Neural cell (in vitro differentiated cells): ENCODE results near the gene DPP10.

Source experiments
- EP300 ChIP-seq: fragments of 450-650 bp; conservative IDR thresholded peaks from 2 replicates; pipeline ENCODE4 v1.6.1; 2014; ENCODE audit warnings: antibody characterized with exemption, mild to moderate bottlenecking, moderate library complexity; ENCODE audit not compliant: poor library complexity, severe bottlenecking
- EZH2 ChIP-seq: fragments of 200-600, 300-800 bp; shearing (Covaris generic), sonication (generic); IDR thresholded peaks from 2 replicates; pipeline ENCODE4 v1.6.1; 2014; ENCODE audit warnings: antibody characterized with exemption, low read length, borderline replicate concordance, mild to moderate bottlenecking; ENCODE audit not compliant: insufficient read depth, poor library complexity, severe bottlenecking
- MXI1 ChIP-seq: fragments of 450-650 bp; conservative IDR thresholded peaks from 2 replicates; pipeline ENCODE4 v1.6.1; 2014; ENCODE audit warnings: antibody characterized with exemption, mild to moderate bottlenecking; ENCODE audit not compliant: poor library complexity, severe bottlenecking
- POLR2AphosphoS5 ChIP-seq: IDR thresholded peaks from 2 replicates; pipeline ENCODE4 v1.6.1; 2012
- RAD21 ChIP-seq: fragments of 450-650 bp; conservative IDR thresholded peaks from 2 replicates; pipeline ENCODE4 v1.6.1; 2014; ENCODE audit warnings: antibody characterized with exemption, mild to moderate bottlenecking, moderate library complexity
- SMC3 ChIP-seq: fragments of 450-650 bp; conservative IDR thresholded peaks from 2 replicates; pipeline ENCODE4 v1.6.1; 2014; ENCODE audit warnings: antibody characterized with exemption, mild to moderate bottlenecking, moderate library complexity; ENCODE audit not compliant: poor library complexity
- TAF1 ChIP-seq: IDR thresholded peaks from 2 replicates; pipeline ENCODE4 v1.6.1; 2012; ENCODE audit warnings: low read depth
- TF ChIP-seq, protein P1 (sequence below): fragments of 450-650 bp; IDR thresholded peaks from 2 replicates; pipeline ENCODE4 v1.5.1; 2014; ENCODE audit warnings: antibody characterized with exemption, mild to moderate bottlenecking, moderate library complexity; ENCODE audit not compliant: poor library complexity, severe bottlenecking
- TF ChIP-seq, protein P2 (sequence below): IDR thresholded peaks from 2 replicates; pipeline ENCODE4 v1.6.1; 2012; ENCODE audit warnings: borderline replicate concordance

DNA sequence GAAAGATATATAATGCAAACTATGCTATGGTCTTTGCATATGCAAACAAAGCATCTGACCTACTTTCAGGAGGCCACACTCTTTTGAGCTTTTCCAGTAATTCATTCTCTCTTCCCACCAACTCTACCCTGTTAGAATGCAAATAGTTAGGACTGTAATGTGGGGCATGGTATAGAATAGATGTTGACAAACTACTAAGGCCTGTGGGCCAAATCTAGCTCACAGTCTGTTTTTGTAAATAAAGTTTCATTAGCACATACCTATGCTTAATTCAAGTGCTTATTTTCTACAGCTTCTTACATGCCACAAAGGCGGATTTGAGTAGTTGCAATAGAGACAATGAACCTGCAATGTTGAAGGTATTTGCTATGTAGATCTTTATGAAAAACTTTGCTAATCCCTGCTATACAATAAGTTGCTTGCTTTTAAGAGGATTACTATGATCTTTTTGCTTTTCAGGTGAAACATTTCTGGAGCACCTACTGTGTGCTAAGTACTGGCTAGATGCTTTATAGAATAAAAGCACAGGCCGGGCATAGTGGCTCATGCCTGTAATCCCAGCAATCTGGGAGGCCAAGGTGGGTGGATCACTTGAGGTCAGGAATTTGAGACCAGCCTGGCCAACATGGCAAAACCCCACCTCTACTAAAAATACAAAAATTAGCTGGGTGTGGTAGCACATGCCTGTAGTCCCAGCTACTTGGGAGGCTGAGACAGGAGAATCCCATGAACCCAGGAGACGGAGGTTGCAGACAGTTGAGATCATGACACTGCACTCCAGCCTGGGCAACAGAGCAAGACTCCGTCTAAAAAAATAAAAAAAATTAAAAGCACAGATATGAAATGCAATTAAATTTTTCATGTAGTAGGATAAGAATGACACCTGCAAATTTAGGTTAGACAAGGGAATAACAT lies 267.8 kb downstream of the DPP10 start:
- TF ChIP-seq, protein P1, sequence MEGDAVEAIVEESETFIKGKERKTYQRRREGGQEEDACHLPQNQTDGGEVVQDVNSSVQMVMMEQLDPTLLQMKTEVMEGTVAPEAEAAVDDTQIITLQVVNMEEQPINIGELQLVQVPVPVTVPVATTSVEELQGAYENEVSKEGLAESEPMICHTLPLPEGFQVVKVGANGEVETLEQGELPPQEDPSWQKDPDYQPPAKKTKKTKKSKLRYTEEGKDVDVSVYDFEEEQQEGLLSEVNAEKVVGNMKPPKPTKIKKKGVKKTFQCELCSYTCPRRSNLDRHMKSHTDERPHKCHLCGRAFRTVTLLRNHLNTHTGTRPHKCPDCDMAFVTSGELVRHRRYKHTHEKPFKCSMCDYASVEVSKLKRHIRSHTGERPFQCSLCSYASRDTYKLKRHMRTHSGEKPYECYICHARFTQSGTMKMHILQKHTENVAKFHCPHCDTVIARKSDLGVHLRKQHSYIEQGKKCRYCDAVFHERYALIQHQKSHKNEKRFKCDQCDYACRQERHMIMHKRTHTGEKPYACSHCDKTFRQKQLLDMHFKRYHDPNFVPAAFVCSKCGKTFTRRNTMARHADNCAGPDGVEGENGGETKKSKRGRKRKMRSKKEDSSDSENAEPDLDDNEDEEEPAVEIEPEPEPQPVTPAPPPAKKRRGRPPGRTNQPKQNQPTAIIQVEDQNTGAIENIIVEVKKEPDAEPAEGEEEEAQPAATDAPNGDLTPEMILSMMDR: no peak
- TF ChIP-seq EZH2 (no peak), TAF1 (no peak), RAD21 (no peak), POLR2AphosphoS5 (no peak), MXI1 (no peak), SMC3 (no peak), EP300 (no peak)
- TF ChIP-seq, protein P2, sequence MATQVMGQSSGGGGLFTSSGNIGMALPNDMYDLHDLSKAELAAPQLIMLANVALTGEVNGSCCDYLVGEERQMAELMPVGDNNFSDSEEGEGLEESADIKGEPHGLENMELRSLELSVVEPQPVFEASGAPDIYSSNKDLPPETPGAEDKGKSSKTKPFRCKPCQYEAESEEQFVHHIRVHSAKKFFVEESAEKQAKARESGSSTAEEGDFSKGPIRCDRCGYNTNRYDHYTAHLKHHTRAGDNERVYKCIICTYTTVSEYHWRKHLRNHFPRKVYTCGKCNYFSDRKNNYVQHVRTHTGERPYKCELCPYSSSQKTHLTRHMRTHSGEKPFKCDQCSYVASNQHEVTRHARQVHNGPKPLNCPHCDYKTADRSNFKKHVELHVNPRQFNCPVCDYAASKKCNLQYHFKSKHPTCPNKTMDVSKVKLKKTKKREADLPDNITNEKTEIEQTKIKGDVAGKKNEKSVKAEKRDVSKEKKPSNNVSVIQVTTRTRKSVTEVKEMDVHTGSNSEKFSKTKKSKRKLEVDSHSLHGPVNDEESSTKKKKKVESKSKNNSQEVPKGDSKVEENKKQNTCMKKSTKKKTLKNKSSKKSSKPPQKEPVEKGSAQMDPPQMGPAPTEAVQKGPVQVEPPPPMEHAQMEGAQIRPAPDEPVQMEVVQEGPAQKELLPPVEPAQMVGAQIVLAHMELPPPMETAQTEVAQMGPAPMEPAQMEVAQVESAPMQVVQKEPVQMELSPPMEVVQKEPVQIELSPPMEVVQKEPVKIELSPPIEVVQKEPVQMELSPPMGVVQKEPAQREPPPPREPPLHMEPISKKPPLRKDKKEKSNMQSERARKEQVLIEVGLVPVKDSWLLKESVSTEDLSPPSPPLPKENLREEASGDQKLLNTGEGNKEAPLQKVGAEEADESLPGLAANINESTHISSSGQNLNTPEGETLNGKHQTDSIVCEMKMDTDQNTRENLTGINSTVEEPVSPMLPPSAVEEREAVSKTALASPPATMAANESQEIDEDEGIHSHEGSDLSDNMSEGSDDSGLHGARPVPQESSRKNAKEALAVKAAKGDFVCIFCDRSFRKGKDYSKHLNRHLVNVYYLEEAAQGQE: no peak
